ENCODE measurements around the gene S100P.

The S100P gene

GRCh38 chr4:6740347-6740746 is 46.7 kb downstream of the S100P start:
- in situ Hi-C loops (cut with MboI; ENCODE audit: low sequenced_read_pairs) = no loop called here

GRCh38 chr4:6742507-6742906 is 48.8 kb downstream of the S100P start:
- in situ Hi-C loops (cut with MboI; ENCODE audit: low sequenced_read_pairs) = no loop called here

- in situ Hi-C loops (cut with MboI; ENCODE audit: low sequenced_read_pairs) = no loop called here
Measured at GRCh38 chr4:6742989-6743388, 49.3 kb downstream of the S100P start.
